D721Med (cell line): Measurements from ENCODE around the gene SCAMP1.

Experiments used
- DNase-seq: peaks from one replicate; pipeline ENCODE4 v3.0.0; 2011; ENCODE audit warnings: low spot score; ENCODE audit not compliant: insufficient read length
- FAIRE-seq: peaks from 2 replicates; lab custom pipeline; 2011; peaks lifted over from hg19 to GRCh38; lab: Jason Lieb, UNC
- CTCF ChIP-seq: IDR thresholded peaks from 2 replicates; pipeline ENCODE4 v1.5.1; 2012; ENCODE audit warnings: mild to moderate bottlenecking, control low read depth; ENCODE audit not compliant: insufficient read depth; ENCODE audit errors: missing control alignments

SCAMP1 gene

GRCh38 chr5:78328585-78329173 is 31.7 kb upstream of the SCAMP1 start:
- peak; percentile 32 for FAIRE-seq
- no peak for DNase-seq
- no peak for TF ChIP-seq CTCF

GRCh38 chr5:78331523-78332080 is 28.8 kb upstream of the SCAMP1 start:
- FAIRE-seq (no peak), DNase-seq (no peak)
- TF ChIP-seq CTCF: no peak

- no peak for DNase-seq
- TF ChIP-seq CTCF: no peak
- FAIRE-seq: no peak
Measured at GRCh38 chr5:78334811-78335210, 25.6 kb upstream of the SCAMP1 start.

- DNase-seq (no peak), FAIRE-seq (no peak)
- no peak for TF ChIP-seq CTCF
Measured at GRCh38 chr5:78335976-78336375, 24.4 kb upstream of the SCAMP1 start.

- FAIRE-seq: no peak
- TF ChIP-seq CTCF: no peak
- no peak for DNase-seq
Measured at GRCh38 chr5:78336698-78337097, 23.7 kb upstream of the SCAMP1 start.

- DNase-seq: no peak
- no peak for FAIRE-seq
- TF ChIP-seq CTCF: no peak
Measured at GRCh38 chr5:78339617-78340436, 20.6 kb upstream of the SCAMP1 start.

GRCh38 chr5:78341440-78341839 is 19.0 kb upstream of the SCAMP1 start:
- no peak for TF ChIP-seq CTCF
- peak; percentile 25 for FAIRE-seq

More at GRCh38 chr5:78341440-78341839, 19.0 kb upstream of the SCAMP1 start:
- no peak for DNase-seq
